Measurements from ENCODE around the gene SCFD1. TPM values are rescaled to one million over a fixed set of nuclear protein-coding genes. Genes with fewer than 3 reads are reported as not detected.
"Not testable (repeated sequence)": the region's sequence is repeated elsewhere in the genome, so short reads cannot be mapped to it uniquely, and the experiment has no call there.

Gene SCFD1, protein sequence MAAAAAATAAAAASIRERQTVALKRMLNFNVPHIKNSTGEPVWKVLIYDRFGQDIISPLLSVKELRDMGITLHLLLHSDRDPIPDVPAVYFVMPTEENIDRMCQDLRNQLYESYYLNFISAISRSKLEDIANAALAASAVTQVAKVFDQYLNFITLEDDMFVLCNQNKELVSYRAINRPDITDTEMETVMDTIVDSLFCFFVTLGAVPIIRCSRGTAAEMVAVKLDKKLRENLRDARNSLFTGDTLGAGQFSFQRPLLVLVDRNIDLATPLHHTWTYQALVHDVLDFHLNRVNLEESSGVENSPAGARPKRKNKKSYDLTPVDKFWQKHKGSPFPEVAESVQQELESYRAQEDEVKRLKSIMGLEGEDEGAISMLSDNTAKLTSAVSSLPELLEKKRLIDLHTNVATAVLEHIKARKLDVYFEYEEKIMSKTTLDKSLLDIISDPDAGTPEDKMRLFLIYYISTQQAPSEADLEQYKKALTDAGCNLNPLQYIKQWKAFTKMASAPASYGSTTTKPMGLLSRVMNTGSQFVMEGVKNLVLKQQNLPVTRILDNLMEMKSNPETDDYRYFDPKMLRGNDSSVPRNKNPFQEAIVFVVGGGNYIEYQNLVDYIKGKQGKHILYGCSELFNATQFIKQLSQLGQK
- total RNA-seq: 47.9 TPM
- long read RNA-seq, transcript SCFD1-203 (25 exons, 2,359 nt): major isoform, 19 of 29 reads
- long read RNA-seq, partial matches to known transcripts: 2 of 29 reads
- long read RNA-seq, other reads (novel, unspliced or antisense): 4 of 29 reads

DNA sequence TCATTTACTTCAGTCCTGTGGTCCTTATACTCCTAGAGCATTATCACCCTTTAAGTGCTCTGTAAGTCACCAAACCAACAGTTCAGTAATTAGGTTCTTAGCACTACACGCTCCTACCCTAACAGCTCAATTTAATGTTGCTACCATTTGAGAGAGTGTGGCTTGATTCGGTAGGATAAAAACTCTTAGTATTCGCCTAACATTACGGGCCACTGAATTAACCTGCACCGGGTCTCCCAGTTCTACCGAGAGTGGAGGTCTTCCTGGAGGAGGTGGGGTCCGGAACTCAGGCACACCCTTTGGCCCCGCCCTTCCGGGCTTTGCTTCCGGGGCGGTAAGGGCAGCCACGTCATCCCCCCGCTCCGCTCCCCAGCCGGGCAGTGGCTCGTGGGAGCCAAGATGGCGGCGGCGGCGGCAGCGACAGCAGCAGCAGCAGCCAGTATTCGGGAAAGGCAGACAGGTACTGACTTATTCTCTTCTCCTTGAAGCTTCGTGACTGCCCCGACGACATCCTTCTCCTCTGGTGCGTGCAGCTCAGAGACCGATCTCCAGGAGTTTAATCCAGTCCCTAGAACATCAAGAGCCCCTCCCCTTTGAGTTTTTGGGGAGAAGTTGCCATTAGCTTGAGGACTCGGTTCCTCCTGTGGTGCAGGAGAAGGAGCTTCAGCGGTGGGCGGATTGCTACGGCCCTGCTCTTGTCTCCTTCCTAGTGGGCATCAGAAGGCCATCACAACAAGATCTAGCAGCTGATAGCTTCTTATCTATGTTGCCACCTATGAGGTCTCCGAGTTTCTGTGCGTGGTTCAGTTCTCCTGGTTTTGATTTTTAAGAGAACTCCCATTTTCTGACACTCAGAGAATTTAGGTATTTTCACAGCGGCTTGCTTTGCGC is at the start of gene SCFD1:
Gene SCFD1 (plus strand): TSS at position 380 of the 891 bp plus-strand sequence. CDS start 20 bp downstream, at position 400.
- peak; percentile 98 for DNase-seq (ENCODE audit: low spot score)
- intact Hi-C loops (cut with DNase I): no loop called here

DNA sequence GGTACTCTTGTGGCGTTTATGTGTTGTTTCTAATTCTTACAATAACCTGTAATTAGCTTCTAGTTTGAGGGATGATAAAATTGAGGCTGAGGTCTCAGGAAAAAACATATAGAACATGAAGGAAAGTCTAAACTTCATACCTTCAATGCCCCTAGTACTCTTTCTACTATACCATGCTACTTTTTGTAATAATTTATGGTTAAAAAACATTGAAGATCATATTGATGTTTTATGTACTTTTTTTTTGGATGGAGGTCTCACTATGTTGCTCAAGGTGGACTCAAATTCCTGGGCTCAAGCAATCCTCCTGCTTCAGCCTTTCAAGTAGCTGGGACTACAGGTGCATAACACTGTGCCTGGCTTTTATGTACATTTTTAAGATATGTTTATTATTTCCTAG is 49.3 kb upstream of the SCFD1 start:
- intact Hi-C loops (cut with DNase I): no loop called here
- no peak for DNase-seq (ENCODE audit: low spot score)

DNA sequence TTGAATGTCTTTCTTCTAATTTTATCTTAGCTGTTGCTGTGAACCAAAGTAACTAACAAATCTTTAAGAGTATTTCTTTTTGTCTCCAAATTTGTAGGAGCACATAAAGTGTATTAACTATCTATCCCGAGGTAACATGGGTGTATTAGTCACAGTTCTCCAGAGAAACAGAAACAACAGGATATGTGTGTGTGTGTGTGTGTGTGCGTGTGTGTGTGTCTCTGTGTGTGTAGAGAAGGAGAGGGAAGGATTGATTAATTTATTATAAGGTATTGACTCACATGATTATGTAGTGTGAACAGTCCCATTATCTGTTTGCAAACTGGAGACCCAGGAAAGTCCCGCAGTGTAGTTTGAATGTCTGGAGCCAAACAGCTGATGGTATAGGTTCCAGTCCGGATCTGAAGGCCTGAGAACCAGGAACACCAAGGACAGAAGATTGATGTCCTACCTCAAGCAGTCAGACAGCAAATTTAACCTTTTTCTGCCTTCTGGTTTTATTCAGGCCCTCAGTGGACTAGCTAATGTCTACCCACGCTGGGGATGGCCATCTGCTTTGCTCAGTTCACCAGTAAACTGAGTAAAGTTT is 48.8 kb upstream of the SCFD1 start:
- intact Hi-C loops (cut with DNase I): no loop called here
- no peak for DNase-seq (ENCODE audit: low spot score)

DNA sequence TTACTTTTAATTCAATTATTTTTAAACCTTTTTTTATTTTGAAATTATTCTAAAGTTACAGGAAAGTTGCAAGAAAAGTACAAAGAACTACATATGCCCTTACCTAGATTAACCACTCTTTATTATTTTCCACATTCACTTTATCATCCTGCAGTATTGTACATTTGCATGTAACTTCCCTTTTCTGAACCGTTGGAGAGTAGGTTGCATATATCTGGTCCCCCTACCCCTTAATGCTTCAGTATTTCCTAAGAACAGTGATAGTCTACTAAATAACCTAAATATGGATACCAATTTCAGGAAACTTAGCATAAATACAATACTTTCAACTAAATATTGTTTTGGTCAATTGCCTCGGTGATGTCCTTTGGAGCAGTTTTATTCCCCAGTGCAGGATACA is 48.2 kb upstream of the SCFD1 start:
- intact Hi-C loops (cut with DNase I): no loop called here
- no peak for DNase-seq (ENCODE audit: low spot score)

DNA sequence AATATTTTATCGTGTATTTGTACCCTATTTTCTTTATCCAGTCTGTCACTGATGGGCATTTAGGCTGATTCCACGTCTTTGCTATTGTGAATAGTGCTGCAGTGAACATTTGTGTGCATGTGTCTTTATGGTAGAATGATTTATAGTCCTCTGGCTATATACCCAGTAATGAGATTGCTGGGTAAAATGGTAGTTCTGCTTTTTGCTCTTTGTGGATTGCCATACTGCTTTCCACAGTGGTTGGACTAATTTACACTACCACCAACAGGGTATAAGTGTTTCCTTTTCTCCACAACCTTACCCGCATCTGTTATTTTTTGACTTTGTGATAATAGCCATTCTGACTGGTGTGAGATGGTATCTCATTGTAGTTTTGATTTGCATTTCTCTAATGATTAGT is 47.3 kb upstream of the SCFD1 start:
- intact Hi-C loops (cut with DNase I); DNase-seq (ENCODE audit: low spot score): not testable (repeated sequence)

DNA sequence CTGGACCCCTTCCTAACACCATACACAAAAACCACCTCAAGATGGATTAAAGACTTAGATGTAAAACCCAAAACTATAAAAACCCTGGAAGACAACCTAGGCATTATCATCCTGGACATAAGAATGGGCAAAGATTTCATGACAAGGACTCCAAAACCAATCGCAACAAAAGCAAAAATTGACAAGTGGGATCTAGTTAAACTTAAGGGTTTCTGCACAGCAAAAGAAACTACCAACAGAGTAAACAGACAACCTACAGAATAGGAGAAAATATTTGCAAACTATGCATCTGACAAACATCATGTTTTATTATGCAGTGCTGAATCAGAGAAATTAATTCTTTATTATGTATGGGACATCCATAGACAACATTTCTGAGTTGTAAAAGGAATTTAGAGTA is 45.8 kb upstream of the SCFD1 start:
- intact Hi-C loops (cut with DNase I); DNase-seq (ENCODE audit: low spot score): not testable (repeated sequence)

DNA sequence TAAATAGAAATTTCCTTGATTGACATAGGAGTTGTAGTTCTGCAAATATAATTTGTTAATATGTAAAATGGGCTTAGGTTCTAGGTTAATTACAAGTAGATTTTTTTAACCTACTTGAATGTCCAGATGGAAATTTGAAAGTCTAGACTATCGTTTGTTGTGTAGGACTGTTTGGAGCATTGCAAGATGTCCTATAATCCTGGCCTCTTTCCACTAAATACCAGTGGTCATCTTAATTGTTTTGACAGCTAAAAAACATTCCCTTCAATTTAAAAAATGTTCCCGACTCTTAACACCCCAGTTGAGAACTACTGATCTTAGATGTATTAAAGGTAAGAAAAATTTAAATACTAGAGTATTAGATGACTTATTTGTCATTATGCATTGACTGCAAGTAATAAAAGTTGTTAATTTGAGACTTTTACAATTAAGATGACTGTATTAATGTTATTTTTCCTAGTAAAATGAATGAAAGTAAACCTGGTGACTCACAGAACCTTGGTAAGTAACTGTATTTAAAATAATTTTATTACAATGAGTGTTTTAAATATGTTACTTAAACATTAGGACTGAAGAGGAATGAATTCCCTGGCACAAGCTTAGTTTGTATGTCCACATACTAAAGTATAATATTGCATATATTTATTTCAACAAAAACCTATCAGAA is 41.4 kb upstream of the SCFD1 start:
- no peak for DNase-seq (ENCODE audit: low spot score)
- intact Hi-C loops (cut with DNase I): no loop called here

DNA sequence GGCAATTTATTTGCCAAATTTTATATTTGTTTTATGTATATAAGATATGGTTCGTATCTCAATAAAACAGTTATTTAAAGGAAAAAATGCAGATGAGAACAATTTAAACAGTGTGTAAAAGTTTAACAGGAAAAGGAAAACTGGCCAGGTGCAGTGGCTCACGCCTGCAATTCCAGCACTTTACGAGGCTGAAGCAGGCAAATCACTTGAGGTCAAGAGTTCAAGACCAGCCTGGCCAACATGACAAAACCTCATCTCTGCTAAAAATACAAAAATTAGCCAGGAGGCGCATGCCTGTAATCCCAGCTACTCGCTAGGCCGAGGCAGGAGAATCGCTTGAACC is 40.9 kb upstream of the SCFD1 start:
- intact Hi-C loops (cut with DNase I): no loop called here
- no peak for DNase-seq (ENCODE audit: low spot score)

DNA sequence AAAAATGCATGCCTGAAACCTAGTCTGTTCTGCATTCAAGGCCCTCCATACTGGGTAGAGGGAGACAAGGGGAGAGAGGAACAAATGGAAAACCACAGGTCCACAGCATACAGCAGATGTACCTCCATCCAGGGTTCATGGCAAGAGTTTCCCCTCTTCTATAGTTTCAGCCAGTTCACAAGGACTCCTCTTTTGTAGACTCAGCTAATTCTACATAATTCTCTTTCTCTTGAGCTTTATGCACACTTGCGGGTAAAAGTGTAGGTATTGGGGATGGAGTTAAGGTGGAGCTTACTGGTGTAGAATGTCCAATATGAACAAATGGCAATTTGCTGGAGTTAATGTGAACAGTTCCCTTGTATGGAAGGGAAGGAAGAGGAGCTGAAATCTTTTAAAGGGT is 39.7 kb upstream of the SCFD1 start:
- DNase-seq (ENCODE audit: low spot score): no peak
- intact Hi-C loops (cut with DNase I): no loop called here

DNA sequence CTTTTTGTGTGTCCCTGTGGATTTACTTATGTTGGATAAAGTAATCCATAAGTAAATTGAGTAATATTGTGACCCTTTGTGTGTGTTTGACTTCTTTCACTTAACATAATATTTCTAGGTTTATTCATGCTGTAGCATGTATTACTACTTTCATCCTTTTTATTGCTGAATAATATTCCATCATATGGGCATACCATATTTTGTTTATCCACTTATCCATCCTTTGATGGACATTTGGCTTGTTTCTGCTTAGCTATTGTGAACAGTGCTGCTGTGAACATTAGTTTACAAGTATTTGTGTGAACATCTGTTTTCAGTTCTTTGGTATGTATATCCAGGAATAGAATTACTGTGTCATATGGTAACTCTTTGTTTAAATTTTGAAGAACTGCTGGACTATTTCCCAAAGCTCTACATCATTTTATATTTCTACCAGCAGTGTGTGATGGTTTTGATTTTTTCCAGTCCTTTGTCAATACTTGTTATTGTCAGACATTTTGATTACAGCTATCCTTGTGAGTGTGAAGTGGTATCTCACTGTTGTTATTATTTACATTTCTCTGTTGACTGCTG is 38.0 kb upstream of the SCFD1 start:
- DNase-seq (ENCODE audit: low spot score): no peak
- intact Hi-C loops (cut with DNase I): no loop called here

DNA sequence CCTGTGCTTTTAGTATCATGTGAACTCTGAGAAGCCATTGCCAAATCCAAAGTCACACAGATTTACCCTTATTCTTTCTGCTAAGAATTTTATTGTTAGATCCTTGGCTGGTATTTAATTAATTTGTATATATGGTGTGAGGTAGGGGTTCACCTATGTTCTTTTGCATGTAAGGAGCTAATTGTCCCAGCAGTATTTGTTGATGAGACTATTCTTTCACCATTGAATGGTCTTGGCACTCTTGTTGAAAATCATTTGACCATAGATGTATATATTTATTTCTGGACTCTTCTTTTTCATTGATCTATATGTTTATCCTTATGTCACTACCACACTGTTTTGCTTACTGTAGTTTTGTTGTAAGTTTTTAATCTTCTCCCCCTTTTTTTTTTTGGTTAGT is 36.9 kb upstream of the SCFD1 start:
- no peak for DNase-seq (ENCODE audit: low spot score)
- intact Hi-C loops (cut with DNase I): no loop called here

DNA sequence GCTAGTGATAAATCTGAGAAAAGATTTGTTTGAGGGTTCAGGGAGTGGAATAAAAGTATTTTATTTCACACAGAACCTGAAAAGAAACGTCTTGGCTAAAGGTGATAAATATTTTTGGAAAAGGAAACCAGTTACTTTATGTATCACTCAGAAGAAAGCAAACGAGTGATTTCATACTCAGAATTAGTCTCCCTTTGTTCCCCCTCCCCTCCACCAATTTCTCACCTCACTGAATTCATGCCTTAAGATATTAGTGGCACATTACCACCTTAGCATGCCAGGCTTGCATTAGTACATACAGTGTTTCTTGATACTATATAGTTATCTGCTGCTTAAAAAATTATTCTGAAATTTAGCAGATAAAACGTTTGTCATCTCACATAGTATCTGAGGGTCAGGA is 35.0 kb upstream of the SCFD1 start:
- DNase-seq (ENCODE audit: low spot score): no peak
- intact Hi-C loops (cut with DNase I): no loop called here

DNA sequence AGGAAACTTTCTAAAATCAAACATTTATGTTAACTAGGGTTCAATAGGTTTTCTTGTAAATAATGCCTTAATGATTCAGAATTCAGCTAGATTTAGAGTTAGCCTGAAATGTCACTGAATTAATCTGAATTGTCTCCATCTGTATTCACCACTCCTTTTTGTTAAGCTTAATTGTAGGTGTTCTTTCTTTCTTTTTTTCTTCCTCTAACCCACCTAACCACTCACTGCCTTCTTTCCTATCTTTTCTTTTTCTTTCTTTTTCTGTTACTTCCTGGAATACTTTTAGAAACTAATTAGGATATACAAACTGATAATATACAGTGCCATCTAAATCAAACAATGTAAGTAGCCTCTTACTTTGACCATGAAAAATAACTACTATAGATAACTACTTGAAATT is 33.2 kb upstream of the SCFD1 start:
- no peak for DNase-seq (ENCODE audit: low spot score)
- intact Hi-C loops (cut with DNase I): no loop called here

DNA sequence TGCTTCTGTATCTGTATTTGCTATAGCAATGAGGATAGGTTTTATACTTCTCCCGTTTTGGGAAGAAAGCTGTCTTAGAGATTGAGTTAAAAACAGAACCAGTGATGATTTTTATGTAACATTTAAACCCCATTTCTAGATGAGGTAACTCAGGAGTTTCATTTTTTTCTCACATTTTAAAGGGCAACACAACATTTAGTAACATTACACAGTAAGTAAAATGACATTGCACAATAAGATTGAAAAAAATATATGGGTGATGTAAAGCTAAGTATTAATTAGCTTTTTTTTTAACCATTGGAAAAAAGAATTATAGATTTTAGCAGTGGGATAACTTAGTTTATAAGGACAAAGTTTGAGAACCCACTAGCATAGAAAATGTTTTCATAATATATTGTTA is 25.2 kb upstream of the SCFD1 start:
- intact Hi-C loops (cut with DNase I): no loop called here
- no peak for DNase-seq (ENCODE audit: low spot score)

DNA sequence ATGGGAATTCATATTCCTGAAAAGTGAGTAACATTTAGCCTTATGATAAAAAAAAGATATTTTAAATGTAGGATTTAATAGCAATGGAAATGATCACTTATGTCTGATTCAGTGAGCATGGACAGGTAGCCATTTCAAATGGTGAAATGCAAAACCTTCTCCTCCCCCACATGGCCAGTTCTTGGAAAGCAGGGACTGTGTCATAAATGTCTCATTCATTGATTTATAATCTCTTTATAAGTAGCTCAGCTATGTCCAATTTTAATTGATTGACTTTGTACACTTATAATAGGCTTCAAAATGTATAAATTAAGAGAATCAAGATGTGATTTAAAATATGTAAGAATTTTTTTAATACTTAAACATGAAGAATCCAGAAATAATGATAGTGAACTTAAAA is 24.6 kb upstream of the SCFD1 start:
- intact Hi-C loops (cut with DNase I): no loop called here
- no peak for DNase-seq (ENCODE audit: low spot score)

DNA sequence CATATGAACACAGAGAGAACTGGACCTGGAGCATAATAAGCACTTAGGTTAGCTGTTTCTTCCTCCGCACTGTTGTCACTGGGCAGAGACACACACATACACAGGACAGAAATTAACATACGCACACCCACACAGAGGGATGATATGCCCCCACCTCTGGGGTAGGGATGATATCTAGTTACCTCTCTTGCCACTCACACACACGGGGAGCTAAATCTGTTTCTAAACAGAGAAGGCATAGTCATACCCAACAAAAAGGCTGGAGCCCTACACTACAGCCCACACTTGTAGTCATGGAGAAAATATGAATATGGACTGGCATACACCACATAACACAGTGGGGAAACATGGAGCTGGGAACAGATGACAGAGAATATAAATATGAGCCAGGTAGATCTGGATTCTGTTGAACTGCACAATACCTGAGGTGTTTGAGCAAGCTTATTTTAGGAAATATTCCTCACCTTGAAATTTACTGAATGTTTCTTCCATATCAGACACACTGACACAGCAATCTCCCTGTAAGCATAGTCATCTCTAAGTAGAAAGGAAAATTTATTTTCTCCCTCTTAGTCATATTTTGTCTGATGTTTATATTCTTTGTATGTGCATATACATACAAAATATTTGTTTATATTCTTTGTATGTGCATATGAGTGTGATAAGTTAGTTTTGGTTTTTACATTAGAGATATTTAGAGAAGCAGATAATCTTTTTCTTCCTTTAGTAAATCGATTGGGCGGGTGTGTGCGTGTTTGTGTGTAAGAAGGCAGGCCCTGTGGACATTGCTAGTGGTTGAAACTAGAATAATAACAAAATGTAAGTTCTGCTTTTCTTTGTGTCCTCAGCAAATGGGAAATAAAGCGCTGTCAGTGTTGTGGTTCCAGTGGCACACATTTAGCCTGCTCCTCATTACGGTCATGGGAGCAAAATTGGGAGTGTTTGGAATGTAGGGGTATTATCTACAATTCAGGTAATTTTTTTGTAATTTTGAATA is 20.9 kb upstream of the SCFD1 start:
- no peak for DNase-seq (ENCODE audit: low spot score)
- intact Hi-C loops (cut with DNase I): no loop called here

DNA sequence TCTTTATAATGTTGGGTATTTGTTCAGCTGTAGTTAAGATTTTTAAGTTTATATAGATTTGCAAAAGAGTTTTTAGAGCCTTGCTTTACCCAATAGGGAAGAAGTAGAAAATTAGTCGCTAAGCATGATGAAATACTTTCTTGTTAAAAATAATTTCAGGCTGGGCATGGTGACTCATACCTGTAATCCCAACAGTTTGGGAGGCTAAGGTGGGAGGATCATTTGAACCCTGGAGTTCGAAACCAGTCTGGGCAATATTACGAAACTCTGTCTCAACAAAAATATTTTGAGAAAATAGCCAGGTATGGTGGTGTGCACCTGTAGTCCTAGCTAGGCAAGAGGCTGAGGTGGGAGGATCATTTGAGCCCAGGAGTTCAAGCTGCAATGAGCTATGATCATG is 18.7 kb upstream of the SCFD1 start:
- no peak for DNase-seq (ENCODE audit: low spot score)
- intact Hi-C loops (cut with DNase I): no loop called here

DNA sequence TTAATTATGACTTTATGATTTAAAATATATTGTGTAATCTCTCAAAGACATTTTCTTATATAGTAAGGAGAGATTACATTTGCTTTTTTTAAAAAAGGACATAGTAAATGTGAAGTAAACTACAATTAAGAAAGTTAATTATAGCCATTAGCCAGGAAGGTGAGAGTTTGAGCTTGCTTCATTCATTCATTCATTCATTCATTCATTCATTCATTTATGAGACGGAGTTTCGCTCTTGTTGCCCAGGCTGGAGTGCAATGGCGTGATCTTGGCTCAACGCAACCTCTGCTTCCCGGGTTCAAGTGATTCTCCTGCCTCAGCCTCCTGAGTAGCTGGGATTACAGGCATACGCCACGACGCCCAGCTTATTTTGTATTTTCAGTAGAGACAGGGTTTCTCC is 17.4 kb upstream of the SCFD1 start:
- DNase-seq (ENCODE audit: low spot score); intact Hi-C loops (cut with DNase I): not testable (repeated sequence)
